ENCODE data around the gene ALPK3.

Gene ALPK3

DNA sequence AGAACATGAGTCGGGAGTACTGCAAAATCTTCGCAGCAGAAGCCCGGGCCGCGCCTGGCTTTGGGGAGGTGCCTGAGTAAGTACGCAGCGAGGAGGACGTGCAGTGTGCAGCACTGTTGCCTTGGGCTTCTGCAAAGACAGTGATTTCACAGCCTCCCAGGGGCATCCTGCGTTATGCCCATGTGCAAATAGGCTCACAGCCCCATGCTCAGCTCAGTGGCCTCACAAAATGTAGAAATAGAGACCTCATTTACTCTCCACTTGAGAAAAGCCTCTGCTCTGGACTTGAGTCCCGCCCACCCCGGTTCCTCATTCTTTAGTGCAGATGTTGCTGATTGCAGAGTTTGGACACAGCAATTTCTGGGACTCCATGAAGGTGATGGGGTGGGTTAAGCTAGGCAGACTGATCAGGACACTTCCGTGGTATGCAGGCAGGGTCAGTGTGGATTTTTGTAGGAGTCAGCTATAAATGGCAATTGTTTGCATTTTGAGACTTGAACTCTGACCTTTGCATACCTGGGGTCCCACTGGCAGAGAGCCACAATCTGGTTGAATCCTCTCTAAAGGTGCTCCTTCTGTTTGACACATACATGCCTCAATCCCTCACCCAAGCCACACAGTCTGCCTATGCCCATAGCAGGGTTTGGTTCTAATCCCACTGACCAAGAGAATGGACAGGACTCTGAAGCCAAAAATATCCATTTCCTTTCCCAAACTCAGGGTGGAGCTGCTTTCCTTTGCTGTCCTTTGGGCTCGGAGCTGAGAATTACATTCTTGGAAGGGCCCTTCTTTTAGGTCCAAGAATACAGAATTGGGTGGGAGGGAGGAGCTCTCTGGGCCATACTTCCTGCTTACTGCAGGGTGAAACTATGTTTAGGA, 46.6 kb downstream of the ALPK3 start:
- no peaks in the 10 kb centered on the region for H3K4me1 ChIP-seq (ENCODE audit: control extremely low read depth in 1 of 4, control insufficient read depth in 4 of 4, insufficient read depth in 4 of 4, low read length in 3 of 4)
- 96% methylated on average over 11 of the region's 13 CpGs for WGBS (ENCODE audit: insufficient coverage)
- no peak overlapping the region for H3K27ac ChIP-seq (ENCODE audit: insufficient read depth in 1 of 2, low read depth in 1 of 2, low read length in 2 of 2, poor library complexity in 1 of 2, severe bottlenecking in 2 of 2)
- H3K27me3 ChIP-seq (replicated peaks in 2 of 5; ENCODE audit: control insufficient read depth in 4 of 5, insufficient read depth in 5 of 5, low read length in 4 of 5) = no peaks in the 10 kb centered on the region
- POLR2A ChIA-PET = no interaction called here
- no peaks in the 10 kb centered on the region for H3K36me3 ChIP-seq (ENCODE audit: control insufficient read depth in 4 of 4, insufficient read depth in 4 of 4, low read length in 3 of 4)
- CTCF ChIA-PET = no interaction called here
- no peak for DNase-seq
- no peaks in the 10 kb centered on the region for H3K9me3 ChIP-seq (ENCODE audit: control extremely low read depth in 1 of 5, control insufficient read depth in 4 of 5, insufficient read depth in 2 of 5, low read depth in 1 of 5, low read length in 4 of 5)
- no peak overlapping the region for H3K4me3 ChIP-seq (ENCODE audit: control insufficient read depth in 1 of 7, extremely low read depth in 1 of 7, insufficient read depth in 4 of 7, low read depth in 2 of 7, low read length in 6 of 7)

DNA sequence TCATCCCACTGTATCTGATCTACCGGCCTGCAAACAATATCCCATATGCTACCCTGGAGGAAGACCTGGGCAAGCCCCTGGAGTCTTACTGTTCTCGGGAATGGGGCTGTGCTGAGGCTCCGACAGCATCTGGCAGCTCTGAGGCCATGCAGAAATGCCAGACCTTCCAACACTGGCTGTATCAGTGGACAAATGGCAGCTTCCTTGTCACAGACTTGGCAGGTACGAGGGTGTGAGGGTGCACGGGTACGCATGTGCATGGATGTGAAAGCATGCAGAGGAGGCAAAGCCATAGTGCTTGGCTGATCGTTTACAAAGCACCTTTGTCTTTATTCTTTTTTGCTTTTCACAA, 47.3 kb downstream of the ALPK3 start:
- WGBS (ENCODE audit: insufficient coverage) = 100% methylated on average over 6 of the region's 7 CpGs
- CTCF ChIA-PET = no interaction called here
- POLR2A ChIA-PET = no interaction called here

DNA sequence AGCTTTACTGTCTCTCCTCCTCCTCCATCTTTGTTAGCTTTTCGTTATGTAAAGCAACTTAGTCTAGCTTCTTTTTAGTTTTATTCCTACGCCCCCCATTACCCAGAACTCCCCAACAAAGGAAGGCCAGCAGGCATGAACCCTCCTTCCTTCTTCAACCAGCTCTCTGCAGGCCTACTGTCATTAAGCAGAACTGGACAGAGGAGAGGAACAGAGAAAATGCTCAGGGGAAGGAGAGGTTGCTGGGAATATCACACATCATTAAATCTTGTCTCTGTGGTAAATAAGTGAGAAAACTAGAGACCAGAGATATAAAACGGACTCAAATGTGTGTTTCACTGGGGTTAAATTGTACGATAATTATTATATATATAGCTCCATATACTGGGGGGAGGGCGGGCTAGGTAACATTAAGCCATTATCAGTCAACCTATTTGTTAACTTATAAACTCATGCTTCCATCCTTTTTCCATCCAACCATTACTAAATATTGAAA, 48.0 kb downstream of the ALPK3 start:
- WGBS (ENCODE audit: insufficient coverage) = no CpG with 5 or more reads among the region's 5 CpGs
- Histone ChIP-seq H3K36me3 (ENCODE audit: control insufficient read depth in 4 of 4, insufficient read depth in 4 of 4, low read length in 3 of 4) (no peaks in the 10 kb centered on the region), H3K4me3 (ENCODE audit: control insufficient read depth in 1 of 7, extremely low read depth in 1 of 7, insufficient read depth in 4 of 7, low read depth in 2 of 7, low read length in 6 of 7) (no peak overlapping the region), H3K27me3 (replicated peaks in 2 of 5; ENCODE audit: control insufficient read depth in 4 of 5, insufficient read depth in 5 of 5, low read length in 4 of 5) (no peaks in the 10 kb centered on the region), H3K4me1 (ENCODE audit: control extremely low read depth in 1 of 4, control insufficient read depth in 4 of 4, insufficient read depth in 4 of 4, low read length in 3 of 4) (peaks cover 0 to 4% (median 0%) of the 10 kb centered on the region in 4 experiments), H3K27ac (ENCODE audit: insufficient read depth in 1 of 2, low read depth in 1 of 2, low read length in 2 of 2, poor library complexity in 1 of 2, severe bottlenecking in 2 of 2) (no peak overlapping the region), H3K9me3 (ENCODE audit: control extremely low read depth in 1 of 5, control insufficient read depth in 4 of 5, insufficient read depth in 2 of 5, low read depth in 1 of 5, low read length in 4 of 5) (no peaks in the 10 kb centered on the region)
- DNase-seq = no peak
- ChIA-PET CTCF (interaction anchor here (0.5 to 1.2 kb wide), 3 partner anchors 10 to 235 kb away, joined by 3 read pairs; no protein-coding TSS in a partner anchor), POLR2A (no interaction called here)

More for the DNA sequence above, 47.3 kb downstream of the ALPK3 start:
- Histone ChIP-seq H3K4me3 (ENCODE audit: control insufficient read depth in 1 of 7, extremely low read depth in 1 of 7, insufficient read depth in 4 of 7, low read depth in 2 of 7, low read length in 6 of 7) (no peak overlapping the region), H3K27me3 (replicated peaks in 2 of 5; ENCODE audit: control insufficient read depth in 4 of 5, insufficient read depth in 5 of 5, low read length in 4 of 5) (no peaks in the 10 kb centered on the region), H3K9me3 (ENCODE audit: control extremely low read depth in 1 of 5, control insufficient read depth in 4 of 5, insufficient read depth in 2 of 5, low read depth in 1 of 5, low read length in 4 of 5) (no peaks in the 10 kb centered on the region), H3K27ac (ENCODE audit: insufficient read depth in 1 of 2, low read depth in 1 of 2, low read length in 2 of 2, poor library complexity in 1 of 2, severe bottlenecking in 2 of 2) (no peak overlapping the region), H3K4me1 (ENCODE audit: control extremely low read depth in 1 of 4, control insufficient read depth in 4 of 4, insufficient read depth in 4 of 4, low read length in 3 of 4) (no peaks in the 10 kb centered on the region), H3K36me3 (ENCODE audit: control insufficient read depth in 4 of 4, insufficient read depth in 4 of 4, low read length in 3 of 4) (no peaks in the 10 kb centered on the region)
- no peak for DNase-seq

DNA sequence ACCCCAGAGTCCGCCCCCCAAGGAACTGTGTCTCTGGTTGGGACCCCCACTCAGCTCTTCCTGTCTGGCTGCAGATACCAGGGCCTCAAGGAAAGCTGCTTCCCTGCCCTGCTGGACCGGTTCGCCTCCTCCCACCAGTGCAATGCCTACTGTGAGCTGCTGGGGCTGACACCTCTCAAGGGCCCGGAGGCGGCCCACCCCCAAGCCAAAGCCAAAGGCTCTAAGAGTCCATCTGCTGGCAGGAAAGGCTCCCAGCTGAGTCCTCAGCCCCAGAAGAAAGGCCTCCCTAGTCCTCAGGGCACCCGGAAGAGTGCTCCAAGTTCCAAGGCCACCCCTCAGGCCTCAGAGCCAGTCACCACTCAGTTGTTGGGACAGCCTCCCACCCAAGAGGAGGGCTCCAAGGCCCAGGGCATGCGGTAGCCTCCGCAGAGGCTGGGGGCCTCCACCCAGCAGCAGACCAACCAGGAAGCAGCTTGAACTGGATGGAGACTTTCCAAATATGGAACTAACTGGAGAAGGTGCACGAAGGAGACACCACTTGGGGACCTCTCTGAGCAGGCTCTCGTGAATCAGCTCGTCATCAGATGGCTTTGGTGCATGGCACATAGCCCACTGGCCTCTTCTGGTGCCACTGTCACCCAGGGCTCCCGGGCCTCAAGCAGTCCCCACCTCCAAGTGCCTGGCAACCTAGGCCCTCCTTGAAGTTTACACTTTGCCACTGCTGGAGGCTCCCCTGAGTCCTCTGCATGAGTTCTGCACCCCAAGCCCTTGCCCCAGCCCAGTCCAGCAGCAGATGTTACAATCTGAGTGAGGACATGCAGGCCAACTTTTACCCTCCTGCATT, 51.1 kb downstream of the ALPK3 start:
- ChIA-PET CTCF (interaction anchor here (1.4 kb wide), 1 partner anchor 15 kb away, joined by 4 read pairs; no protein-coding TSS in a partner anchor), POLR2A (no interaction called here)
- no peaks in the 10 kb centered on the region for H3K36me3 ChIP-seq (ENCODE audit: control insufficient read depth in 4 of 4, insufficient read depth in 4 of 4, low read length in 3 of 4)
- H3K9me3 ChIP-seq (ENCODE audit: control extremely low read depth in 1 of 5, control insufficient read depth in 4 of 5, insufficient read depth in 2 of 5, low read depth in 1 of 5, low read length in 4 of 5) = no peaks in the 10 kb centered on the region
- 95% methylated on average over 12 of the region's 12 CpGs for WGBS (ENCODE audit: insufficient coverage)
- H3K27me3 ChIP-seq (replicated peaks in 2 of 5; ENCODE audit: control insufficient read depth in 4 of 5, insufficient read depth in 5 of 5, low read length in 4 of 5) = no peaks in the 10 kb centered on the region
- H3K27ac ChIP-seq (ENCODE audit: insufficient read depth in 1 of 2, low read depth in 1 of 2, low read length in 2 of 2, poor library complexity in 1 of 2, severe bottlenecking in 2 of 2) = no peak overlapping the region
- peaks cover 0 to 5% (median 0%) of the 10 kb centered on the region in 4 experiments for H3K4me1 ChIP-seq (ENCODE audit: control extremely low read depth in 1 of 4, control insufficient read depth in 4 of 4, insufficient read depth in 4 of 4, low read length in 3 of 4)
- DNase-seq = no peak
- no peak overlapping the region for H3K4me3 ChIP-seq (ENCODE audit: control insufficient read depth in 1 of 7, extremely low read depth in 1 of 7, insufficient read depth in 4 of 7, low read depth in 2 of 7, low read length in 6 of 7)

- Histone ChIP-seq H3K36me3 (ENCODE audit: control insufficient read depth in 4 of 4, insufficient read depth in 4 of 4, low read length in 3 of 4) (no peaks in the 10 kb centered on the region), H3K27me3 (replicated peaks in 2 of 5; ENCODE audit: control insufficient read depth in 4 of 5, insufficient read depth in 5 of 5, low read length in 4 of 5) (no peaks in the 10 kb centered on the region), H3K4me3 (ENCODE audit: control insufficient read depth in 1 of 7, extremely low read depth in 1 of 7, insufficient read depth in 4 of 7, low read depth in 2 of 7, low read length in 6 of 7) (no peak overlapping the region), H3K4me1 (ENCODE audit: control extremely low read depth in 1 of 4, control insufficient read depth in 4 of 4, insufficient read depth in 4 of 4, low read length in 3 of 4) (peaks cover 0 to 5% (median 0%) of the 10 kb centered on the region in 4 experiments), H3K9me3 (ENCODE audit: control extremely low read depth in 1 of 5, control insufficient read depth in 4 of 5, insufficient read depth in 2 of 5, low read depth in 1 of 5, low read length in 4 of 5) (no peaks in the 10 kb centered on the region), H3K27ac (ENCODE audit: insufficient read depth in 1 of 2, low read depth in 1 of 2, low read length in 2 of 2, poor library complexity in 1 of 2, severe bottlenecking in 2 of 2) (no peak overlapping the region)
- 100% methylated on average over 3 of the region's 3 CpGs for WGBS (ENCODE audit: insufficient coverage)
- no peak for DNase-seq
- ChIA-PET POLR2A (interaction anchor here (0.9 kb wide), 1 partner anchor 19 kb away, joined by 3 read pairs; no protein-coding TSS in a partner anchor), CTCF (interaction anchor here (1.3 kb wide), 1 partner anchor 9 kb away, joined by 5 read pairs; no protein-coding TSS in a partner anchor)
Observed at GRCh38 chr15:84869510-84869909, 52.4 kb downstream of the ALPK3 start.

DNA sequence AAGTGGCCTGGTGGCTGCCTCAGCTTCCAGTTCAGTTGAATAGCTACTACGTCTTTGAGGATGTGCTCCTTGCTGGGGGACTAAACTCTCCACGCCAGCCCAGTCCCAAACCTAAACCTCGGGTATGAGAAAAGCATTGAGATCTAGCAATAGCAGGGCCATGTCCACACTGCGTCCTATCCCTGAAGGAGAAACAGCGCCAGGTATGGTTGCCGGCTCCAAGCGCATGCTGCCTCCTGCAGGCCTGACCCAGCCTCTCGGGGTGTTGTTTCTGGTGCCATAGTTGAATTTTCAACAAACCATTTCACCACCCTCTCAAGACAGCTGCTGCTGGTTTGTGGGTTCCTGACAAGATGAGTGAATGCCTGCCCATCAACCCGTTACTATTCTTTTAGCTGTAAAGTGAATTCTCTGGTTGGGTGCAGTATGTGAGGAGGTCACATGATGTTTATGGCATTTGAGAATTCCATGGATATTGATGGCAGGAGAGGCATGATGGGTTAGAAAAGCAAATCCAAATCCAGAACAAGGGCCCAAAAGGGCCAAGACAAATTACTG, 54.4 kb downstream of the ALPK3 start:
- Histone ChIP-seq H3K27me3 (replicated peaks in 2 of 5; ENCODE audit: control insufficient read depth in 4 of 5, insufficient read depth in 5 of 5, low read length in 4 of 5) (no peaks in the 10 kb centered on the region), H3K27ac (ENCODE audit: insufficient read depth in 1 of 2, low read depth in 1 of 2, low read length in 2 of 2, poor library complexity in 1 of 2, severe bottlenecking in 2 of 2) (no peak overlapping the region), H3K9me3 (ENCODE audit: control extremely low read depth in 1 of 5, control insufficient read depth in 4 of 5, insufficient read depth in 2 of 5, low read depth in 1 of 5, low read length in 4 of 5) (no peaks in the 10 kb centered on the region), H3K4me1 (ENCODE audit: control extremely low read depth in 1 of 4, control insufficient read depth in 4 of 4, insufficient read depth in 4 of 4, low read length in 3 of 4) (peaks cover 0 to 5% (median 0%) of the 10 kb centered on the region in 4 experiments), H3K36me3 (ENCODE audit: control insufficient read depth in 4 of 4, insufficient read depth in 4 of 4, low read length in 3 of 4) (no peaks in the 10 kb centered on the region), H3K4me3 (ENCODE audit: control insufficient read depth in 1 of 7, extremely low read depth in 1 of 7, insufficient read depth in 4 of 7, low read depth in 2 of 7, low read length in 6 of 7) (no peak overlapping the region)
- CTCF ChIA-PET = no interaction called here
- WGBS (ENCODE audit: insufficient coverage) = 97% methylated on average over 8 of the region's 9 CpGs
- no peak for DNase-seq
- POLR2A ChIA-PET = no interaction called here
